Smooth muscle cell (in vitro differentiated cells): ENCODE data around the gene INPP5E. TPM values are rescaled to one million over a fixed set of nuclear protein-coding genes. Genes with fewer than 3 reads are reported as not detected.

Experiments
- DNase-seq: peaks from one replicate; lab custom pipeline; 2025; ENCODE audit not compliant: unreplicated experiment; lab: John Stamatoyannopoulos, UW
- H2AFZ ChIP-seq: fragments of 200-600 bp; sonication (generic); 2 replicates; pipeline ENCODE4 v1.6.0; 2016; ENCODE audit warnings: antibody characterized with exemption, low read depth, mild to moderate bottlenecking
- H3F3A ChIP-seq: fragments of 200-600 bp; sonication (generic); 2 replicates; pipeline ENCODE4 v1.6.0; 2017; ENCODE audit warnings: antibody characterized with exemption, low read depth
- H3K27ac ChIP-seq: fragments of 200-600 bp; sonication (generic); 2 replicates; pipeline ENCODE4 v1.5.1; 2016; ENCODE audit warnings: low read depth, mild to moderate bottlenecking
- H3K27me3 ChIP-seq: fragments of 200-600 bp; sonication (generic); 2 replicates; pipeline ENCODE4 v1.6.1; 2016; ENCODE audit warnings: low read depth, mild to moderate bottlenecking
- H3K36me3 ChIP-seq: fragments of 200-600 bp; sonication (generic); 2 replicates; pipeline ENCODE4 v1.5.1; 2016; ENCODE audit warnings: low read depth
- H3K4me1 ChIP-seq: fragments of 200-600 bp; sonication (generic); 2 replicates; pipeline ENCODE4 v1.5.1; 2016; ENCODE audit warnings: low read depth
- H3K4me2 ChIP-seq: fragments of 200-600 bp; sonication (generic); 2 replicates; pipeline ENCODE4 v1.6.0; 2016; ENCODE audit warnings: mild to moderate bottlenecking
- H3K4me3 ChIP-seq: fragments of 200-600 bp; sonication (generic); 2 replicates; pipeline ENCODE4 v1.5.1; 2016; ENCODE audit warnings: mild to moderate bottlenecking
- H3K79me2 ChIP-seq: fragments of 200-600 bp; sonication (generic); 2 replicates; pipeline ENCODE4 v1.6.0; 2016; ENCODE audit warnings: low read depth, mild to moderate bottlenecking
- H3K9ac ChIP-seq: fragments of 200-600 bp; sonication (generic); 2 replicates; pipeline ENCODE4 v1.6.0; 2016; ENCODE audit warnings: low read depth
- H3K9me3 ChIP-seq: fragments of 200-600 bp; sonication (generic); replicated peaks from 2 replicates; pipeline ENCODE4 v1.5.1; 2016; ENCODE audit warnings: low read depth
- H4K20me1 ChIP-seq: fragments of 200-600 bp; sonication (generic); 2 replicates; pipeline ENCODE4 v1.6.0; 2016; ENCODE audit warnings: low read depth
- WGBS: methylation state at CpG from one replicate; pipeline ENCODE4 v1.1.7; 2016; ENCODE audit warnings: low lambda C conversion rate; 5-methylcytosine and 5-hydroxymethylcytosine counted together
- polyA plus RNA-seq: library from polyadenylated mRNA; unstranded; fragments of >200 nt; fragmentation: Nextera tagmentation; extraction: Ambion mirVana; gene quantifications from 2 replicates; pipeline ENCODE4 v1.2.1, GENCODE V29; 2016
- total RNA-seq: library from RNA; depleted of rRNA; stranded (reverse); fragments of >200 nt; gene quantifications from 2 replicates; pipeline ENCODE4 v1.2.3, GENCODE V29; 2014
- TF ChIP-seq, protein P1 (sequence below): fragments of 200-600 bp; sonication (generic); IDR thresholded peaks from 2 replicates; pipeline ENCODE4 v1.5.1; 2017; ENCODE audit warnings: borderline replicate concordance, mild to moderate bottlenecking, antibody characterized with exemption; ENCODE audit not compliant: insufficient read depth, poor library complexity, severe bottlenecking

INPP5E gene
- total and polyA plus RNA-seq, 2 experiments from 2014 or later: 2.8 to 7.7 TPM

DNA sequence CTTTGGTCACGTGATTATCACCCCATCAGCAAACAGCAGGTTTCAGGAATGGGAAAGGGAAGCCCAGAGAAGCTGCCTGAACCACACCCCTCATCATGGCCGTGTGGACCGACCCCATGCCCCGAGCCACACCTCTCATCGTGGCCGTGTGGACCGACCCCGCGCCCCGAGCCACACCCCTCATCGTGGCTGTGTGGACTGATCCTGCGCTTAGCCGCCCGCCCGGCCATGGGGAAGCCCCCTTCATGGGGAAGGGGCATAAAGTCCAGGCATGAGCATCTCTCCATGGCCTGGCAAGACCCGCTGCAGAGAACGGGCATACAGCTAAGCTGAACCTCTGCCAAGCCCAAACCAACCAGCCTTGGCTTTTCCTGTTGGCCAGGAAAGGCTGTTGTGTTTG lies 46.1 kb downstream of the INPP5E start:
- H3K27ac ChIP-seq: no peak overlapping the region
- H3F3A ChIP-seq: no peaks in the 10 kb centered on the region
- H3K4me1 ChIP-seq: no peaks in the 10 kb centered on the region
- no peak overlapping the region for H3K4me3 ChIP-seq
- peaks cover 3% of the 10 kb centered on the region for H3K36me3 ChIP-seq
- H3K27me3 ChIP-seq: no peaks in the 10 kb centered on the region
- TF ChIP-seq, protein P1, sequence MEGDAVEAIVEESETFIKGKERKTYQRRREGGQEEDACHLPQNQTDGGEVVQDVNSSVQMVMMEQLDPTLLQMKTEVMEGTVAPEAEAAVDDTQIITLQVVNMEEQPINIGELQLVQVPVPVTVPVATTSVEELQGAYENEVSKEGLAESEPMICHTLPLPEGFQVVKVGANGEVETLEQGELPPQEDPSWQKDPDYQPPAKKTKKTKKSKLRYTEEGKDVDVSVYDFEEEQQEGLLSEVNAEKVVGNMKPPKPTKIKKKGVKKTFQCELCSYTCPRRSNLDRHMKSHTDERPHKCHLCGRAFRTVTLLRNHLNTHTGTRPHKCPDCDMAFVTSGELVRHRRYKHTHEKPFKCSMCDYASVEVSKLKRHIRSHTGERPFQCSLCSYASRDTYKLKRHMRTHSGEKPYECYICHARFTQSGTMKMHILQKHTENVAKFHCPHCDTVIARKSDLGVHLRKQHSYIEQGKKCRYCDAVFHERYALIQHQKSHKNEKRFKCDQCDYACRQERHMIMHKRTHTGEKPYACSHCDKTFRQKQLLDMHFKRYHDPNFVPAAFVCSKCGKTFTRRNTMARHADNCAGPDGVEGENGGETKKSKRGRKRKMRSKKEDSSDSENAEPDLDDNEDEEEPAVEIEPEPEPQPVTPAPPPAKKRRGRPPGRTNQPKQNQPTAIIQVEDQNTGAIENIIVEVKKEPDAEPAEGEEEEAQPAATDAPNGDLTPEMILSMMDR: no peak
- DNase-seq: no peak
- peaks cover 6% of the 10 kb centered on the region for H3K79me2 ChIP-seq
- WGBS: 97% methylated on average over 17 of the region's 17 CpGs
- H3K9ac ChIP-seq: no peak overlapping the region
- H2AFZ ChIP-seq: no peak overlapping the region
- no peaks in the 10 kb centered on the region for H3K9me3 ChIP-seq
- peaks cover 11% of the 10 kb centered on the region for H4K20me1 ChIP-seq
- H3K4me2 ChIP-seq: no peak overlapping the region

DNA sequence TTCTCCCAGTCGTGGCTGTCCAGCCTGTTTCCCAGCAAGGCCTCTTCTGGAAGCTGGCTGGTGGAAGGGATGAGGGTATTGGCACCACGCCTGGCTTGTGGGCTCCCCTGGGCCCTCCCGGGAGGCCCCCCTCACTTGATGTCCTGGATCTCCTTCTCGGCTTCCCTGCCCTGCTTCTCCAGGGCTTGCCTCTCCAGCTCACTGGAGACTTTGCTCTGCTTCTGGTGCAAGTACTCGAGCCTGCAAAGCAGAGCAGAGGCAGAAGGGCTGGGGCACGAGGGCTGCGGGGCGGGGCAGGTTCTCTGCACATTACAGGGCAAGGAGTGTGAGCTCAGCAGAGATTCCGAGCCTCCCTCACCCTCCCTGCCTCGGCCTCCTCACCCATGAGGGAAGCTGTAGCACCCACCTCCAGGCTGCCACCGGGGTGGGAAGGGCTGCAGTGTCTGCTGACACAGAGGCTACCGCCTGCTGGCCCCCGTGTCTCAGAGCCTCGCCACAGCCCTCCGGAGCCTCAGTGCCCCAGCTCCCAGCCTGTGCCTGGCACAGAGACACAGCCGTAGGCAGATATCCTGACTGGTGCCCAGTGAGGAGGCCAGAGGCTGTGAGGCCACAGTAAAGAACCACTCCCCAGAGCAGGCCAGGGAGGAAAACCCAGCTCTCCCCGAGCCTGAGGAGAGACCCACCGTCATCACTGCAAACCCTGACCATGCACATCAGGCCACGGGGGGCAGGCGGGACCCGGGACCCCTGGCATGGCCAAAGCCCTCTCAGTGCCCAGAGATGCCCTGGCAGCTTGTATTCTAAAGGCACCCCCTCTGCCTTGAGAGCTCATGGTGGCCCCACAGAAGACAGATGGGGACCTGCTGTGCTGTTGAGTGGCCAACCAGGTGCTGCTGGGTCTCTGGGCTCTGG lies 46.9 kb downstream of the INPP5E start:
- Histone ChIP-seq H2AFZ (no peak overlapping the region), H3K27ac (no peak overlapping the region), H3K4me1 (no peaks in the 10 kb centered on the region), H3K9me3 (no peaks in the 10 kb centered on the region), H3K4me2 (no peak overlapping the region), H3K79me2 (no peaks in the 10 kb centered on the region), H4K20me1 (peaks cover 5% of the 10 kb centered on the region), H3K9ac (no peak overlapping the region), H3K4me3 (no peak overlapping the region), H3K36me3 (peaks cover 3% of the 10 kb centered on the region), H3K27me3 (no peaks in the 10 kb centered on the region), H3F3A (no peaks in the 10 kb centered on the region)
- no peak for DNase-seq
- WGBS: 97% methylated on average over 20 of the region's 21 CpGs
- TF ChIP-seq, protein P1: no peak

DNA sequence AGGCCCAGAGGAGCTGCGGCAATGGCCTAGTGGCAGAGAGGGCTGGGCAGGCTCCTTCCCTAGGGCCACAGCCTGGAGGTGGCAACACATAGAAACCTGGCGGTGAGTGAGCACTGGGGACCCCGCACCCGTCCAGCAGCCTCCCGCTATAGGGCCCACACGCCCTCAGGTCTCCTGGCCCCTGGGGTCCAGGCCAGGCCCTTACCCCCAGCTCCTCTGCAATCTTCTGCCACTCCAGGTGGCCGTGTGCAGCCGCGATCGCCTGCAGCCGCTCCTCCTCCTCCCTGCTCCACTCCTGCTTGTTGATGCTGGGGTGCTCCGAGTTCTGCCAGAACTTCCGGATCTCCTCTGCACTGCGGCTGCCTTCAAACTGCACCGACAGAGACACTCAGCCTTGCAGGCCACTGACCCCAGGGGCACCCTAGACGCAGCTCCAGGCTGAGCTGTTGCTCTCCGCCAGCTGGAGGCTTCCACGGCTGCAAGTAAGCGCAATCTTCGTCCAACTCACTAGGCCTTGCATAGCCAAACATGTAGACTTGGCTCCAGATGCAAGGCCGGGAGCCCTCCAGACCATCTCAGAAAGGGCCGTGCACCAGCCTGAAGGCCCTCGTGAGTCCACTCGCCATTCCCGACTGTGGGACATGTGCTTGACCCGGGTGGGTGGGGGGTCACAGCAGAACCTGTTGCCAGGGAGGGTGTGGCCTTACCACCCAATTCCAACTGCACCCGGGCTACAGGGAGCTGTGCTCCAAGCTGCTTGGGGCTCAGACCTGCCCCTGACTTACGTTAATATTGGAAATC lies 47.7 kb downstream of the INPP5E start:
- no peak overlapping the region for H3K4me3 ChIP-seq
- no peak overlapping the region for H3K9ac ChIP-seq
- WGBS: 97% methylated on average over 28 of the region's 28 CpGs
- no peak overlapping the region for H3K27ac ChIP-seq
- no peaks in the 10 kb centered on the region for H3K9me3 ChIP-seq
- no peak overlapping the region for H2AFZ ChIP-seq
- no peaks in the 10 kb centered on the region for H3K27me3 ChIP-seq
- DNase-seq: no peak
- H3F3A ChIP-seq: no peaks in the 10 kb centered on the region
- no peaks in the 10 kb centered on the region for H3K4me1 ChIP-seq
- TF ChIP-seq, protein P1: no peak
- H4K20me1 ChIP-seq: peaks cover 5% of the 10 kb centered on the region
- H3K4me2 ChIP-seq: no peak overlapping the region
- no peaks in the 10 kb centered on the region for H3K79me2 ChIP-seq
- H3K36me3 ChIP-seq: peaks cover 3% of the 10 kb centered on the region
